B cell (primary cell): ENCODE results near the gene TMC6. TPM values are rescaled to one million over a fixed set of nuclear protein-coding genes. Genes with fewer than 3 reads are reported as not detected.

Experiments used
- ATAC-seq: fragments of 200-7000 bp; cut with Tn5 transposase; one replicate; pipeline ENCODE4 v1.10.0; 2021; ENCODE audit warnings: low read depth, mild to moderate bottlenecking, moderate number of reproducible peaks, moderate library complexity
- CTCF ChIA-PET: fragments of 350-600 bp; sonication (Branson Sonifier 250); formaldehyde crosslinking; loops from one replicate; lab custom pipeline; 2021; ENCODE audit warnings: antibody characterized with exemption, inconsistent platforms; lab: Charles Lee
- POLR2A ChIA-PET: fragments of 350-600 bp; sonication (Branson Sonifier 250); formaldehyde crosslinking; loops from one replicate; lab custom pipeline; 2021; ENCODE audit warnings: antibody characterized with exemption; lab: Charles Lee
- DNase-seq: peaks from one replicate; pipeline ENCODE4 v3.0.0; 2013
- H2AFZ ChIP-seq: 2 replicates; pipeline ENCODE4 v1.6.1; 2012; ENCODE audit warnings: mild to moderate bottlenecking, low read depth, low read length; ENCODE audit not compliant: insufficient read depth, poor library complexity, severe bottlenecking
- H3K27ac ChIP-seq, 2 donors: 1 replicate in 1 of 2; 2 replicates in 1 of 2; pipeline ENCODE4 v1.5.1; 2012 to 2013; ENCODE audit warnings: low read length in 2 of 2, mild to moderate bottlenecking in 2 of 2, moderate library complexity in 1 of 2
- H3K27me3 ChIP-seq, 4 experiments: fragments of 200-600 bp in 1 of 4; sonication (generic) in 1 of 4; replicated peaks in 1 of 4; 1 replicate in 2 of 4; 2 replicates in 2 of 4; pipeline versions ENCODE4 v1.6.1 to v1.7.0; 2013 to 2016; ENCODE audit warnings: low read length in 3 of 4, mild to moderate bottlenecking in 2 of 4, mixed read lengths in 1 of 4, moderate library complexity in 1 of 4; ENCODE audit not compliant: insufficient read depth in 4 of 4, control insufficient read depth in 3 of 4; ENCODE audit errors: control extremely low read depth in 1 of 4
- H3K36me3 ChIP-seq, 2 experiments: replicated peaks in 1 of 2; 1 replicate in 1 of 2; 2 replicates in 1 of 2; pipeline versions ENCODE4 v1.6.1 to v1.7.1; 2013; ENCODE audit warnings: low read length in 1 of 2; ENCODE audit not compliant: insufficient read depth in 2 of 2, control insufficient read depth in 1 of 2; ENCODE audit errors: control extremely low read depth in 1 of 2, extremely low read depth in 1 of 2
- H3K4me1 ChIP-seq, 2 donors: fragments of 200-600 bp in 1 of 2; sonication (generic) in 1 of 2; 1 replicate in 1 of 2; 2 replicates in 1 of 2; pipeline versions ENCODE4 v1.5.1 to v1.6.1; 2013 to 2017; ENCODE audit warnings: low read length in 2 of 2; ENCODE audit not compliant: control insufficient read depth in 2 of 2, insufficient read depth in 2 of 2
- H3K4me2 ChIP-seq: replicated peaks from 2 replicates; pipeline ENCODE3; 2012; ENCODE audit warnings: mild to moderate bottlenecking, low read depth, low read length; ENCODE audit not compliant: poor library complexity, severe bottlenecking
- H3K4me3 ChIP-seq, 5 experiments: fragments of 200-600 bp in 1 of 5; sonication (generic) in 1 of 5; 1 replicate in 3 of 5; 2 replicates in 2 of 5; pipeline versions ENCODE4 v1.5.1 to v1.7.0; 2011 to 2016; ENCODE audit warnings: low read length in 4 of 5, mild to moderate bottlenecking in 4 of 5, low read depth in 2 of 5, control low read depth in 1 of 5, moderate library complexity in 1 of 5; ENCODE audit not compliant: insufficient read depth in 1 of 5; ENCODE audit errors: control extremely low read depth in 1 of 5, extremely low read depth in 1 of 5
- H3K79me2 ChIP-seq: fragments of 200-600 bp; sonication (generic); one replicate; pipeline ENCODE4 v1.6.0; 2016; ENCODE audit warnings: low read length; ENCODE audit not compliant: control insufficient read depth, insufficient read depth
- H3K9ac ChIP-seq: fragments of 200-600 bp; sonication (generic); 2 replicates; pipeline ENCODE4 v1.6.1; 2017; ENCODE audit warnings: mild to moderate bottlenecking, low read length, moderate library complexity
- H3K9me3 ChIP-seq, 3 donors: one replicate each; pipeline versions ENCODE4 v1.6.1 to v1.7.1; 2013; ENCODE audit warnings: low read length in 2 of 3; ENCODE audit not compliant: control insufficient read depth in 2 of 3, insufficient read depth in 1 of 3; ENCODE audit errors: control extremely low read depth in 1 of 3
- H4K20me1 ChIP-seq: 2 replicates; pipeline ENCODE4 v1.6.0; 2012; ENCODE audit warnings: mild to moderate bottlenecking, low read length; ENCODE audit not compliant: insufficient read depth, control insufficient read depth, poor library complexity, severe bottlenecking
- H3K27ac Mint-ChIP-seq: one replicate; pipeline ENCODE4 v1.8.0; 2021; ENCODE audit warnings: mixed read lengths
- H3K27me3 Mint-ChIP-seq: one replicate; pipeline ENCODE4 v1.8.0; 2021; ENCODE audit warnings: mixed read lengths
- H3K4me1 Mint-ChIP-seq: one replicate; pipeline ENCODE4 v1.8.0; 2021; ENCODE audit warnings: mixed read lengths
- H3K4me3 Mint-ChIP-seq: one replicate; pipeline ENCODE4 v1.8.0; 2021; ENCODE audit warnings: mixed read lengths
- H3K9me3 Mint-ChIP-seq: one replicate; pipeline ENCODE4 v1.8.0; 2022; ENCODE audit warnings: mixed read lengths; ENCODE audit not compliant: insufficient read depth
- EZH2 ChIP-seq: IDR thresholded peaks from 2 replicates; pipeline ENCODE4 v1.6.1; 2012; ENCODE audit warnings: borderline replicate concordance, low read depth, mild to moderate bottlenecking, moderate library complexity, low read length; ENCODE audit not compliant: insufficient read depth, poor library complexity, severe bottlenecking
- WGBS: methylation state at CpG from one replicate; pipeline ENCODE4 v1.1.5; 2013; ENCODE audit warnings: missing lambda C conversion rate; ENCODE audit not compliant: insufficient coverage; 5-methylcytosine and 5-hydroxymethylcytosine counted together
- intact Hi-C: fragments of 100-400 bp; cut with micrococcal nuclease; formaldehyde crosslinking; loops from one replicate; pipeline ENCODE4 v1.10.0; 2022
- polyA plus RNA-seq: library from polyadenylated mRNA; depleted of rRNA; stranded (reverse); fragments of >200 nt; gene quantifications from 2 replicates; pipeline ENCODE4 v1.2.3, GENCODE V29; 2012
- total RNA-seq, 2 donors: library from RNA; stranded (reverse); fragments of 120-200 nt in 1 of 2; gene quantifications; 1 replicate in 1 of 2; 2 replicates in 1 of 2; pipeline versions ENCODE4 v1.2.3 to v1.2.4, GENCODE V29; 2013 to 2022
- TF ChIP-seq, protein P1 (sequence below): fragments of 200-600 bp; IDR thresholded peaks from one replicate; pipeline ENCODE4 v1.8.0; 2022; ENCODE audit warnings: antibody characterized with exemption, mild to moderate bottlenecking

The TMC6 gene
- total and polyA plus RNA-seq, 2 donors (not counting 1 experiment from before 2014, with no cell fraction given), result 374 to 891 TPM

DNA sequence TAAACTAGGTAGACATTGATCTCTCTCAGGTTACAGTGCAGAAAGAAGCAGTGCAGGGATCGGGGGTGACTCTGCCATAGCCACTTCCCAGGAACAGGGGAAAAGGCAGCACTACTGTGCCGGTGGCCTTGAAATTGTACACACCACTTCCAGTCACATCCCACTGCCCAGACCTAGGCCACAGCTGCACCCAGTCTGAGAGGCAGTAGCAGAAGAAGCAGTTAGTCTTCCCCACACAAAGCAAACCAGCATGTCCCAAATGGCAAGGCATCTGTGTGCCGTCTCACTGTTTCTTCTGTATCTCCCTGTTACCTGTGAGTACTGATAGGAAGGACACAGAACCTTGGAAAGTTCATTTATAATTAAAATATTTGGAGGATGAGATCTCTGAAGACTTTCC, 47.0 kb downstream of the TMC6 start:
- H4K20me1 ChIP-seq, result no peaks in the 10 kb centered on the region
- H3K9me3 Mint-ChIP-seq, result no peaks in the 10 kb centered on the region
- 100% methylated on average over 1 of the region's 3 CpGs for WGBS
- no peaks in the 10 kb centered on the region for H3K4me1 ChIP-seq
- no peak for TF ChIP-seq EZH2
- TF ChIP-seq, protein P1, sequence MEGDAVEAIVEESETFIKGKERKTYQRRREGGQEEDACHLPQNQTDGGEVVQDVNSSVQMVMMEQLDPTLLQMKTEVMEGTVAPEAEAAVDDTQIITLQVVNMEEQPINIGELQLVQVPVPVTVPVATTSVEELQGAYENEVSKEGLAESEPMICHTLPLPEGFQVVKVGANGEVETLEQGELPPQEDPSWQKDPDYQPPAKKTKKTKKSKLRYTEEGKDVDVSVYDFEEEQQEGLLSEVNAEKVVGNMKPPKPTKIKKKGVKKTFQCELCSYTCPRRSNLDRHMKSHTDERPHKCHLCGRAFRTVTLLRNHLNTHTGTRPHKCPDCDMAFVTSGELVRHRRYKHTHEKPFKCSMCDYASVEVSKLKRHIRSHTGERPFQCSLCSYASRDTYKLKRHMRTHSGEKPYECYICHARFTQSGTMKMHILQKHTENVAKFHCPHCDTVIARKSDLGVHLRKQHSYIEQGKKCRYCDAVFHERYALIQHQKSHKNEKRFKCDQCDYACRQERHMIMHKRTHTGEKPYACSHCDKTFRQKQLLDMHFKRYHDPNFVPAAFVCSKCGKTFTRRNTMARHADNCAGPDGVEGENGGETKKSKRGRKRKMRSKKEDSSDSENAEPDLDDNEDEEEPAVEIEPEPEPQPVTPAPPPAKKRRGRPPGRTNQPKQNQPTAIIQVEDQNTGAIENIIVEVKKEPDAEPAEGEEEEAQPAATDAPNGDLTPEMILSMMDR, result no peak
- H3K4me3 ChIP-seq, result no peak overlapping the region
- ATAC-seq (no peak), DNase-seq (no peak)
- peaks cover under 1 to 47% of the 10 kb centered on the region in 2 experiments for H3K36me3 ChIP-seq
- H3K9ac ChIP-seq, result no peak overlapping the region
- CTCF ChIA-PET, result no interaction called here
- H3K9me3 ChIP-seq, result no peaks in the 10 kb centered on the region
- H3K4me1 Mint-ChIP-seq, result no peaks in the 10 kb centered on the region
- POLR2A ChIA-PET, result no interaction called here
- no peak overlapping the region for H2AFZ ChIP-seq
- H3K27me3 ChIP-seq, result no peaks in the 10 kb centered on the region
- no peaks in the 10 kb centered on the region for H3K79me2 ChIP-seq
- no peak overlapping the region for H3K4me3 Mint-ChIP-seq
- H3K27me3 Mint-ChIP-seq, result no peaks in the 10 kb centered on the region
- no peak overlapping the region for H3K27ac ChIP-seq
- H3K27ac Mint-ChIP-seq, result no peak overlapping the region
- intact Hi-C loops, result no loop called here
- no peak overlapping the region for H3K4me2 ChIP-seq

DNA sequence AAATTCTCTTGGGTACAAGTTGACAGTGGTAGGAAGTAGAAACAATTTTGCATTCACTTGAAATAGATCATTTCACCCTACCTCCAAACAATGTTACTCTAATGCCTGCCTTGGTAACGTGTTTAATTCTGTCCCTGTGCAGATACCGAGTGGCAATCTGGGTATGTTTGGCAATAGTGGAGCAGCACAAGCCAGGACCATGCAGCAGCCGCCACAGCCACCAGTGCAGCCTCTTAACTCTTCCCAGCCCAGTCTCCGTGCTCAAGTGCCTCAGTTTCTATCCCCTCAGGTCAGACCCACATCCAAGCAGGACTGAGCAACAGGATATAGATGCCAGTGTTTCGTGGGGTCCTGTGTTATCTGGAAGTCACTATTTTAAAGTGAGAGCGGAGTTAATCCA, 49.3 kb downstream of the TMC6 start:
- Histone ChIP-seq H2AFZ (no peak overlapping the region), H3K9me3 (no peaks in the 10 kb centered on the region), H3K4me3 (no peak overlapping the region), H3K4me2 (no peak overlapping the region), H3K27ac (no peak overlapping the region), H3K4me1 (no peaks in the 10 kb centered on the region), H3K9ac (no peak overlapping the region), H3K79me2 (no peaks in the 10 kb centered on the region), H3K36me3 (peaks cover 0 to 64% of the 10 kb centered on the region in 2 experiments), H3K27me3 (no peaks in the 10 kb centered on the region), H4K20me1 (no peaks in the 10 kb centered on the region)
- CTCF ChIA-PET, result no interaction called here
- WGBS, result 100% methylated on average over 2 of the region's 6 CpGs
- intact Hi-C loops, result no loop called here
- Mint-ChIP-seq H3K4me3 (no peak overlapping the region), H3K9me3 (no peaks in the 10 kb centered on the region), H3K27ac (no peak overlapping the region), H3K27me3 (no peaks in the 10 kb centered on the region), H3K4me1 (no peaks in the 10 kb centered on the region)
- POLR2A ChIA-PET, result no interaction called here
- no peak for ATAC-seq
- no peak for DNase-seq
- no peak for TF ChIP-seq EZH2
- TF ChIP-seq, protein P1, result no peak
